Upper lobe of left lung (tissue), 6 donors: Measurements from ENCODE around the gene RFC3. TPM values are rescaled to one million over a fixed set of nuclear protein-coding genes. Genes with fewer than 3 reads are reported as not detected.

Experiments used
- ATAC-seq, 2 donors: fragments of 200-7000 bp; cut with Tn5 transposase; one replicate each; pipeline ENCODE4 v1.9.1; 2022; ENCODE audit warnings: mild to moderate bottlenecking in 2 of 2, moderate library complexity in 2 of 2; ENCODE audit not compliant: low FRiP score in 2 of 2
- DNase-seq, 2 donors: peaks; one replicate each; pipeline ENCODE4 v3.0.0-alpha.2; 2019 to 2020
- H3K27ac ChIP-seq, 4 donors: fragments of 200-600 bp; sonication (generic); one replicate each; pipeline ENCODE4 v1.5.1; 2016 to 2019
- H3K27me3 ChIP-seq, 4 donors: fragments of 200-600 bp; sonication (generic); one replicate each; pipeline ENCODE4 v1.5.1; 2017 to 2019
- H3K36me3 ChIP-seq, 4 donors: fragments of 200-600 bp; sonication (generic); one replicate each; pipeline ENCODE4 v1.5.1; 2016 to 2019
- H3K4me1 ChIP-seq, 4 donors: fragments of 200-600 bp; sonication (generic); one replicate each; pipeline ENCODE4 v1.5.1; 2018 to 2019
- H3K4me3 ChIP-seq, 4 donors: fragments of 200-600 bp; sonication (generic); one replicate each; pipeline ENCODE4 v1.5.1; 2017 to 2019; ENCODE audit warnings: mild to moderate bottlenecking in 2 of 4, moderate library complexity in 1 of 4
- H3K9me3 ChIP-seq, 4 donors: fragments of 200-600 bp; sonication (generic); one replicate each; pipeline ENCODE4 v1.5.1; 2018 to 2019
- CTCF ChIP-seq, 6 experiments: fragments of 450-650 bp in 4 of 6; fragments of 200-600 bp in 2 of 6; sonication (generic) in 2 of 6; IDR thresholded peaks; one replicate each; pipeline ENCODE4 v1.5.1; 2016 to 2019; ENCODE audit warnings: antibody characterized with exemption in 6 of 6
- EP300 ChIP-seq, 4 donors: sonication (generic); formaldehyde crosslinking; IDR thresholded peaks; one replicate each; pipeline ENCODE4 v1.5.1; 2017; ENCODE audit warnings: antibody characterized with exemption in 4 of 4, control low read depth in 2 of 4
- POLR2A ChIP-seq, 4 donors: fragments of 450-650 bp; IDR thresholded peaks; one replicate each; pipeline ENCODE4 v1.5.1; 2016 to 2017; ENCODE audit warnings: antibody characterized with exemption in 4 of 4, mild to moderate bottlenecking in 2 of 4
- POLR2AphosphoS5 ChIP-seq, 2 donors: sonication (generic); formaldehyde crosslinking; IDR thresholded peaks; one replicate each; pipeline ENCODE4 v1.5.1; 2017; ENCODE audit warnings: antibody characterized with exemption in 2 of 2
- WGBS, 2 donors: methylation state at CpG; one replicate each; pipeline ENCODE4 v1.1.5; 2017 to 2018; 5-methylcytosine and 5-hydroxymethylcytosine counted together
- total RNA-seq, 6 donors: library from RNA; depleted of rRNA in 4 of 6; stranded (reverse); fragments of >200 nt in 4 of 6; gene quantifications; one replicate each; pipeline versions ENCODE4 v1.1.0 to v1.2.1, GENCODE V29; 2016 to 2021
- donor health status: DM: no; HTN: no; CAD: no; lungs with moderate emphysema.
- donor health status: DM: no; HTN: yes; CAD: no; lungs with severe emphysema.

RFC3 gene
- total RNA-seq, 6 donors from 2014 or later = 6.9 to 24.4 (median 9.3) TPM

DNA sequence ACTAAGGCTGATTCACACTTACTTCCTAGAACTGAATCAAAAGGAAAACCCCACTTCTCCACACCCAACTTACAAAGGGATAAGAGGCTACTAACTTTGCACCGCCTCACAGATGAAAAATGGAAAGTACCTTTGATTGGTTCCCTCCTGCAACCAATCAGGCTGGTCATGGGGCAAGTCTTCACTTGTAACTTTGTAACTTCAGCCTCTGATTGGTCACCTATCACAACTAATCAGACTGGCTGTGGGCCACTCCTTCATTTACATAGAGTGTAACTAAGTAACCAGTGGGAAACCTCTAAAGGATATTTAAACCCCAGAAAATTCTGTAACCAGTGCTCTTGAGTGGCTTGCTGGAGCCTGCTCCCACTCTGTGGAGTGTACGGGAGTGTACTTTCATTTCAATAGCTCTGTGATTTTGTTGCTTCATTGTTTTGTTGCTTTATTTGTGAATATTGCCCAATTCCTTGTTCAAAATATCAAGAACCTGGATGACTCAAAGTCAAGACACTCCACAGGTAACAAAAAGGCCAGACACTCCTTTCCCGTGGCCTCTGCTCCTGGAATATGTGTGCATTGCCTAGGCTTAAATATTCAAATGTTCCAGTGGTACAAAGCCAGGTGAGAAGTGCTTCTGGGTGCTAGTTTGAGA is 50.5 kb downstream of the RFC3 start:
- no peak overlapping the region for H3K4me3 ChIP-seq
- no peak for ATAC-seq
- no peak for TF ChIP-seq POLR2AphosphoS5 (IDR thresholded peaks at IDR 0.05)
- no peak for TF ChIP-seq EP300 (IDR thresholded peaks at IDR 0.05)
- no peak for TF ChIP-seq CTCF (IDR thresholded peaks at IDR 0.05)
- TF ChIP-seq POLR2A (IDR thresholded peaks at IDR 0.05) = no peak
- DNase-seq = no peak
- H3K27me3 ChIP-seq = no peaks in the 10 kb centered on the region
- H3K36me3 ChIP-seq = no peaks in the 10 kb centered on the region
- H3K9me3 ChIP-seq = peaks cover 0 to 2% (median 0%) of the 10 kb centered on the region in 4 donors
- 70 to 90% methylated on average over 3 of the region's 3 CpGs for WGBS, 2 donors
- H3K4me1 ChIP-seq = no peaks in the 10 kb centered on the region
- no peak overlapping the region for H3K27ac ChIP-seq

DNA sequence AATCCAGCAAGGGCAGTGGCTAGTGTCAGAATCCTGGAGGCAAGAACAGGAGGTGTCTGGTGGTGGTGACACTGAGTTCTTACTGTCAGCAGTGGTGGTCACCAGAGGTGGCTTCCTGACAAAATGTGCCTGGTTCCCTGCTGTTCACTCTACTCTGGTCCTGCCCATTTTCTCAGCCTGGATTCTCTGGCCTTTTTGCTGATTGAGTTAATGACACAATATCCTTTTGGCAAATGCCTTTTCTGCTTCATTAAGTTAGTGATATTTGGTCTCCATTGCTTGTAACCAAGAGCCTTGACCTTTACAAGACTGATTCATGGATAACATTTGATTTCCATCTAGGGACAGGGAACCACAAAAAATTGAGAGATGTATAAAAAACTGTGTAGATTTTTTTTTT is 51.1 kb downstream of the RFC3 start:
- no peak overlapping the region for H3K4me3 ChIP-seq
- H3K36me3 ChIP-seq = no peaks in the 10 kb centered on the region
- DNase-seq = no peak
- H3K27ac ChIP-seq = no peak overlapping the region
- H3K9me3 ChIP-seq = peaks cover 0 to 2% (median 0%) of the 10 kb centered on the region in 4 donors
- H3K4me1 ChIP-seq = no peaks in the 10 kb centered on the region
- TF ChIP-seq POLR2AphosphoS5 (IDR thresholded peaks at IDR 0.05) (no peak), POLR2A (IDR thresholded peaks at IDR 0.05) (no peak), EP300 (IDR thresholded peaks at IDR 0.05) (no peak), CTCF (IDR thresholded peaks at IDR 0.05) (no peak)
- ATAC-seq = no peak
- H3K27me3 ChIP-seq = no peaks in the 10 kb centered on the region

GRCh38 chr13:33870046-33870668 is 52.2 kb downstream of the RFC3 start:
- Histone ChIP-seq H3K9me3 (peaks cover 0 to 2% (median 0%) of the 10 kb centered on the region in 4 donors), H3K27ac (no peak overlapping the region), H3K4me3 (no peak overlapping the region), H3K4me1 (no peaks in the 10 kb centered on the region), H3K36me3 (no peaks in the 10 kb centered on the region), H3K27me3 (no peaks in the 10 kb centered on the region)
- no peak for ATAC-seq
- no peak for DNase-seq
- WGBS, 2 donors = 89 to 97% methylated on average over 2 of the region's 2 CpGs
- TF ChIP-seq CTCF (IDR thresholded peaks at IDR 0.05) (no peak), POLR2AphosphoS5 (IDR thresholded peaks at IDR 0.05) (no peak), EP300 (IDR thresholded peaks at IDR 0.05) (no peak), POLR2A (IDR thresholded peaks at IDR 0.05) (no peak)

DNA sequence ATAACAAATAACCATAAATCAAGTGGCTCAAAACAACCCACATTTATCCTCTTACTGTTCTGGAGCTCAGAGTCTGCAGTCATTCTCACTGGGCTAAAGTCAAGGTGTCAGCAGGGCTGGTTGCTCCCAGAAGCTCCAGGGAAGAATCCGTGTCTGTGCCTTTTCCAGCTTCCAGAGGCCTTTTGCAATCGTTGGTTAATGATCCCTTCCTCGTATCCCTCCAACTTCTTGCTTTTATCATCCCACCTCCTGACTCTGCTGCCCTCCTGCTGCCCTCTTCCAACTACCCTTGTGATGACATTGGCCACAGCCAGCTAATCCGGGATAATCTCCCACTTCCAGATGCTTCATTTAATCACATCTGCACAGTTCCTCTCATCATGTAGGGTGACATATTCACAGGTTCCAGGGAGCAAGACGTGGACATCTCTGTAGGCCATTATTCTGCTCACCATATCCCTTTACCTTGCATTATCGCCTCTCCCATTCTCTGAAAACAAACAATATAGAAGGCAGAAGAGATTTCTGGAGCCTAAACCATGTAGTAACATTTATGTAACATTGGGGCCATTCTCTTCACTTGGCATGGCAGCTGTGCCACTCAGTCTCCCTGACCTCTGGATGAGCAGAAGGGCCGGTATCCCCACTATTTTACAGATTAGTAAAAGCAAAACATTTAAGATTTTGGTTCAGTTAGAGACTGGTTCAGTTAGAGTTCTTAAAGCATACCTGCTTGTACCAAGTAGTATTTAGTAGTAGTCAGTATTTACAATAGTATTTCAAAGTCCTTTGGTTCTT is 53.5 kb downstream of the RFC3 start:
- WGBS, 2 donors = 87 to 93% methylated on average over 7 of the region's 7 CpGs
- peaks cover 0 to 2% (median 0%) of the 10 kb centered on the region in 4 donors for H3K9me3 ChIP-seq
- no peak for ATAC-seq
- H3K4me3 ChIP-seq = no peak overlapping the region
- DNase-seq = no peak
- no peak for TF ChIP-seq POLR2A (IDR thresholded peaks at IDR 0.05)
- no peak for TF ChIP-seq EP300 (IDR thresholded peaks at IDR 0.05)
- TF ChIP-seq CTCF (IDR thresholded peaks at IDR 0.05) = no peak
- TF ChIP-seq POLR2AphosphoS5 (IDR thresholded peaks at IDR 0.05) = no peak
- no peak overlapping the region for H3K27ac ChIP-seq
- no peaks in the 10 kb centered on the region for H3K27me3 ChIP-seq
- no peaks in the 10 kb centered on the region for H3K36me3 ChIP-seq
- no peaks in the 10 kb centered on the region for H3K4me1 ChIP-seq
